ENCODE data around the gene SYCE3.

The SYCE3 gene

DNA sequence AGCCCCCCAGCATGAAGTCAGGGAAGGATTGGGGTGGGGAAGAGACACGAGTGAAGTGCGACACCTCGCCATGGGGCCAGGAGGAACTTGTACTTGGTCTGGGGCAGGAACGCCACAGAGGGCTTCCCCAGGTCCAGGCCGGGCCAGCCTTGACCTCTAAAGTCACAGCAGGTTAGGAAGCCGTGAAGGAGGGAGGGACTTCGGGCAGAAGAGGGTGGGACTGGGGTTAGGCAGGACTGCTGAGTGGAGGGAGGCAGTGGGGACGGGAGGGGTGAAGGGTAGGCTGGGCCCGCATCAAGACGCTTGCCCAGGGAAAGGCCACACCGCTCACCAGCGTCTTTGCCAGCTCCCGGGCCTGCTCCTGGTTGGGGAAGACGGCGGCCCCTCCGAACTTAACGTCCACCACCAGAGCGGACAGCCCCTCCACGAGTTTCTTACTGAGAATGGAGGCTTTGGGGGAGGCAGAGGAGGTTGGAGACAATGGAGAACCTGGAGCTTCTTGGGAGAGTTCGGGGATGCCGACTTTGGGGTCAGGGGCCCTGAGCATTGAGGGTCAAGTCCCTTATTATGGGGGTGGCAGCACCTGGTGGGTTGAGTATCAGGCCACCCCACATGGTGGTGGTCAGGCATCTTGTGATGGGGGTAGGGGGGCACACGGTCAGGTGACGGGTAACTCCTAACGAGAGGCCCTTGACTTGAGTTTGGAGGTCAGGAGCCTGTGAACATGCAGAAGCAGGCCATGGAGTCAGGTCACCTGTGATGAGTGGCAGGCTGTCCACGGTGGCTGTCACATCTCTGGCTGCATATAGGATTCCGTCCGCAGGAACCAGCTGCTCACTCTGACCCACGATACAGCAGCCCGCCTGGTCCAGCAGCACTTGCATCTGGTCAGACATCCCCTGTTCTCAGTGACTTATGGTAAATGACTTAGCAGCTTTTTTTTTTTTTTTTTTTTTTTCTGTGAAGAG lies 35.6 kb downstream of the SYCE3 start:
- peak overlapping the region; percentile 72 for H3K4me3 ChIP-seq (ENCODE audit: low read depth, low read length)
- in situ Hi-C loops (cut with HindIII; ENCODE audit: low sequenced_read_pairs) = no loop called here
- TF ChIP-seq, protein P1, sequence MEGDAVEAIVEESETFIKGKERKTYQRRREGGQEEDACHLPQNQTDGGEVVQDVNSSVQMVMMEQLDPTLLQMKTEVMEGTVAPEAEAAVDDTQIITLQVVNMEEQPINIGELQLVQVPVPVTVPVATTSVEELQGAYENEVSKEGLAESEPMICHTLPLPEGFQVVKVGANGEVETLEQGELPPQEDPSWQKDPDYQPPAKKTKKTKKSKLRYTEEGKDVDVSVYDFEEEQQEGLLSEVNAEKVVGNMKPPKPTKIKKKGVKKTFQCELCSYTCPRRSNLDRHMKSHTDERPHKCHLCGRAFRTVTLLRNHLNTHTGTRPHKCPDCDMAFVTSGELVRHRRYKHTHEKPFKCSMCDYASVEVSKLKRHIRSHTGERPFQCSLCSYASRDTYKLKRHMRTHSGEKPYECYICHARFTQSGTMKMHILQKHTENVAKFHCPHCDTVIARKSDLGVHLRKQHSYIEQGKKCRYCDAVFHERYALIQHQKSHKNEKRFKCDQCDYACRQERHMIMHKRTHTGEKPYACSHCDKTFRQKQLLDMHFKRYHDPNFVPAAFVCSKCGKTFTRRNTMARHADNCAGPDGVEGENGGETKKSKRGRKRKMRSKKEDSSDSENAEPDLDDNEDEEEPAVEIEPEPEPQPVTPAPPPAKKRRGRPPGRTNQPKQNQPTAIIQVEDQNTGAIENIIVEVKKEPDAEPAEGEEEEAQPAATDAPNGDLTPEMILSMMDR (IDR thresholded peaks at IDR 0.05; ENCODE audit: low read depth, low read length) = no peak
- DNase-seq (ENCODE audit: low read depth, low spot score) = no peak

DNA sequence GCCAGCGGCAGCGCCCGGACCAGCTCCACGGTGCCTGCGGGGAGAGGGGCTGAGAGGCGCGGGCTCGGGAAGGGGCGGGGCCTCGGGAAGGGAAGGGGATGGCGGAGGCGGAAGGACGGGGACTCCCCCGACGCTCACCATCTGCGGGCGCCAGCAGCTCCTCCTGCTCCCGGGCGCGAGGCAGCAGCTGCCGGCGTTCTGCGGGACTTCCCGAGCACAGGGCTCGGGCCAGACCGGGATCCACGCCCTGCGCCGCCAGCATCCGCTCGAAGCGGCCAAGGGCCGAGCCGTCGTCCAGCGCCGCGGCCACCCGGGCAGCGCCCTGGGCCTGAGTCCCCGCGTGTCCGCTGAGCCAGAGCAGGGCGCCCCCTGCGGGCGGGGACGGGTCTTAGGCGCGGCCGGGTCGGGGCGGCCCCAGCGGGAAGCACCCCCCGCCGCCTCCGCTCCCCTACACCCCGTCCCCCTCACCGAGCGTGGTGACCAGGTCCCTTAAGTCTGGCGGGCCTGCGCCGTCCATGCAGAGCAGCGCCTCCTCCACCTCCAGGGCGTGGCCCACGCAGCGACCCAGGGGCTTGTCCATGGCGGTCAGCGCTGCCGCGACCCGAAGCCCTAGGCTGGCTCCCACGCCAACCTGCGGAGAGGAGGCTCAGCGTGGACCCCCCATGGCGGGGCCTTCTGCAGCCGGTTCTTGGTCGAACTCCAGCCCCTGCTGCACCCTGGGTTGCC lies 36.4 kb downstream of the SYCE3 start:
- in situ Hi-C loops (cut with HindIII; ENCODE audit: low sequenced_read_pairs) = no loop called here
- TF ChIP-seq, protein P1 (IDR thresholded peaks at IDR 0.05; ENCODE audit: low read depth, low read length) = peak; percentile 45
- peak overlapping the region; percentile 72 for H3K4me3 ChIP-seq (ENCODE audit: low read depth, low read length)
- peak; percentile 72 for DNase-seq (ENCODE audit: low read depth, low spot score)

DNA sequence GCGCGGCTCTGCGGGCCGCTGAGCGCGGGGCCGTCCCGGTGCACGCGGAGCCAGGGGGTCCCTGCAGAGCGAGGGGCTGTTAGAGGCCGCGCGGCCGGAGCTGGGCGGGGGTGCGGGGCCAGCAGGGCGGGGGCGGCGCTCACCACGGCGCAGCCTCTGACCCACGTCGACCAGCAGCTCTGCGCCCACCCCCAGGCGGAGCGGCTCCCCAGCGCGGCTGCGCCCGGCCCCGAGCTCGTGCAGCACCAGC lies 36.9 kb downstream of the SYCE3 start:
- DNase-seq (ENCODE audit: low read depth, low spot score) = no peak
- in situ Hi-C loops (cut with HindIII; ENCODE audit: low sequenced_read_pairs) = no loop called here
- peak overlapping the region; percentile 72 for H3K4me3 ChIP-seq (ENCODE audit: low read depth, low read length)
- TF ChIP-seq, protein P1 (IDR thresholded peaks at IDR 0.05; ENCODE audit: low read depth, low read length) = no peak

DNA sequence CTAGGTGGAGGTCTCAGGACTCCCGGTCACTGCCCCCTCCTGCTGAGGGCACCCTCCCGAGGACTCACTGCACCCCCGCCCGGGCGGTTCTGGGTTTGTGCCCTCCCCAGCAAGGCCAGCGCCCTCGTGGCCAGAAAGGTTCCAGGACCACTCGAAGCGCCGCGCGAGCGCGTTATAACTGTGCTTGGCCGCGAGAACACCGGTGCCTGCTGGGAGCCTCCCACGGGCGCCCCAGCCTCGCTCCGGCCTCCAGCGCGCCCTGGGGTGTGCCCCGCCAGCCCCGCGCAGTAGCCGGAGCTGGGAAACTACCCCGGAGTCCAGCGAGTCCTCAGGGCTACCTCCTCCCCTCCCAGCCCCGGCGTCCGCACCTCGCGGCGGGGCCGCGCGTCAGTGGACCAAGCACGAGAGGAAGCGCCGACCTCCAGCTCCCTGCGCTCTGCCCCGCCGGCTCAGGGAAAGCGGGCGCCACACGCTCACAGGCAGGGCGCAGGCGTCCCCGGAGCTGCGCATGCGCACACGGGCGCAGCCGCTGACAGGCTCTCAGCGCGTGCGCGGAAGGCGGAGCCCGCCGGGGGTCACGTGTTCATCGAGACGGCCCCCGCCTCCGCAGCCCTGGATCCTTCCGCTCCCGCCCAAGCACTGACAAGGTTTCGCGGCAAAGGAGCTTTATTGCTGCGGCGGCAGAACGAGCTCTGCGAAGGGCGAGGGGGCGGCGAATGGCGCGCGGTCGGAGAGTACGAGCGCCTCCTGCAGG lies 37.4 kb downstream of the SYCE3 start, which contains the start of gene SCO2:
Gene SCO2 (minus strand): TSS at position 495 of the 754 bp plus-strand sequence. CDS start 1,187 bp downstream, outside the sequence.
- peak; percentile 97 for DNase-seq (ENCODE audit: low read depth, low spot score)
- peak within 1 kb of the TSS; percentile 72 for H3K4me3 ChIP-seq (ENCODE audit: low read depth, low read length)
- TF ChIP-seq, protein P1 (IDR thresholded peaks at IDR 0.05; ENCODE audit: low read depth, low read length) = peak; percentile 59
- in situ Hi-C loops (cut with HindIII; ENCODE audit: low sequenced_read_pairs) = no loop called here

DNA sequence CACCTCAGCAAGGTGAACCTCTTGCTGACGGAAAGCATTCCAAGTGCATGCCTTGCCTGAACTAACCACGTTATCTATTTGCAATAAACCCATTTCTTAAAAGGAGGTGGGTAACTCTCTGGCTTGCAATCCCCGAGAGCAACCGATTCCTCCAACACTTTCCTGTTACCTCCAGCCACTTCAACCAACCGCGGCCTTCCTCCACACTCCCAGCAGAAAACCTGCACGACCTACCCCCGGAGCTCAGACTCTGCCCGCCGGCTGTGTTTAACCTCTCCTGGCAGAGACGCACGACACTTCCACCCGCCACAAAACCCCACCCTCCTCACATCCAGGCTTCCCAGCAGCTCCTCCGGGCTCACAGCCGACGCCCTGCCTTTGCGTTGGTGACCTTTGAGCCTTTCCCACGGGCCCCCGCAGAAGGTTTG lies 38.0 kb downstream of the SYCE3 start:
- DNase-seq (ENCODE audit: low read depth, low spot score) = peak; percentile 12
- peak overlapping the region; percentile 72 for H3K4me3 ChIP-seq (ENCODE audit: low read depth, low read length)
- in situ Hi-C loops (cut with HindIII; ENCODE audit: low sequenced_read_pairs) = no loop called here
- TF ChIP-seq, protein P1 (IDR thresholded peaks at IDR 0.05; ENCODE audit: low read depth, low read length) = no peak

Measured in astrocyte of the spinal cord (primary cell).